ENCODE measurements around the gene TMEM200A.

TMEM200A gene

DNA sequence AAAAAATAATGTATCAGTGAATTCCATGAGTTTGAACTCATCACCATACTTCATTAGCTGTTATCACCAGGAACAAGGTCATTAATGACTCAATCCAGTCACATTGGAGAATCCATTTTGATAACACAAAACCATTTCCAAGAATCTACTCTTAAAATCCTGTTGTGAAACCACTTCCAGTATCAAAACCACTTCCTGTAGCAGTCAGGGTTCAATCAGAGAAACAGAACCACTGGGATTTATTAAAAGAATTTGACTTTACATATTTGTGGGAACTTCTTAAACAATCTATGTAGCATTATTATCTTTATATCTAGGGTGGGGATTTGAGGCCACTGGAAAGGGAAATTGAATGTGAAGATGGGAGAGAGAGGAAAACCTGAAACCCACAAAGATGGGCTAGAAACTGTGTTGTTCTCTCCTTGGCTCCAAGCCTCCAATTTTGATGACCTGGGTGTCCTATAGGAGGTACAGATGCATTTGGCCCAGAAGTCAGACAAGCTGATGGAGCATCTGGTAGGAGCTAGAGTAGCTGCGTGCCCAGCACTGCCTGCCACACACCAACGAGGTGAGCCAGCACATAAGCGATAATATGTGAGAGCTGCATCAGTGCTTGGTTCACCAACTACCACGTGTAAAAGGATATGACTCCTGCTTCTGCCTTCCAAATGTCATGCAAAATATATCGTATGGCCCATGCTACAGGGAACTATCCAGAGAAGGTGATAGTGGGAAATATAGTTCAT is 117.0 kb downstream of the TMEM200A start:
- Histone ChIP-seq H4K20me1 (ENCODE audit: low read depth, low read length) (no peaks in the 10 kb centered on the region), H3K9me3 (ENCODE audit: insufficient read depth, low read length) (no peaks in the 10 kb centered on the region), H3K9ac (ENCODE audit: low read length) (no peak overlapping the region), H3K4me3 (ENCODE audit: insufficient read depth, low read length, poor library complexity, severe bottlenecking) (no peak overlapping the region), H3K4me2 (ENCODE audit: low read depth, low read length, poor library complexity, severe bottlenecking) (no peak overlapping the region), H3K27ac (ENCODE audit: low read depth, low read length) (no peak overlapping the region), H3K27me3 (ENCODE audit: low read length) (no peaks in the 10 kb centered on the region), H3K9me2 (replicated peaks; ENCODE audit: insufficient read depth, low read length) (no peaks in the 10 kb centered on the region), H3F3A (ENCODE audit: insufficient read depth) (no peaks in the 10 kb centered on the region), H3K79me2 (ENCODE audit: insufficient read depth, low read length) (no peaks in the 10 kb centered on the region), H2AFZ (ENCODE audit: low read depth, low read length, severe bottlenecking) (no peak overlapping the region), H3K36me3 (ENCODE audit: low read length) (no peaks in the 10 kb centered on the region)
- TF ChIP-seq CTCF (IDR thresholded peaks at IDR 0.05; ENCODE audit: insufficient read depth, low read length, poor library complexity, severe bottlenecking) (no peak), EZH2phosphoT487 (conservative IDR thresholded peaks at IDR 0.05; ENCODE audit: low read length) (no peak)

GRCh38 chr6:130485870-130486269 is 120.1 kb downstream of the TMEM200A start:
- H2AFZ ChIP-seq (ENCODE audit: low read depth, low read length, severe bottlenecking), result no peak overlapping the region
- no peaks in the 10 kb centered on the region for H4K20me1 ChIP-seq (ENCODE audit: low read depth, low read length)
- H3K36me3 ChIP-seq (ENCODE audit: low read length), result no peaks in the 10 kb centered on the region
- H3K79me2 ChIP-seq (ENCODE audit: insufficient read depth, low read length), result no peaks in the 10 kb centered on the region
- H3K27ac ChIP-seq (ENCODE audit: low read depth, low read length), result no peak overlapping the region
- H3K9me2 ChIP-seq (replicated peaks; ENCODE audit: insufficient read depth, low read length), result no peaks in the 10 kb centered on the region
- H3K9me3 ChIP-seq (ENCODE audit: insufficient read depth, low read length), result no peaks in the 10 kb centered on the region
- no peak overlapping the region for H3K4me2 ChIP-seq (ENCODE audit: low read depth, low read length, poor library complexity, severe bottlenecking)
- H3F3A ChIP-seq (ENCODE audit: insufficient read depth), result no peaks in the 10 kb centered on the region
- H3K9ac ChIP-seq (ENCODE audit: low read length), result no peak overlapping the region
- H3K4me3 ChIP-seq (ENCODE audit: insufficient read depth, low read length, poor library complexity, severe bottlenecking), result no peak overlapping the region
- no peaks in the 10 kb centered on the region for H3K27me3 ChIP-seq (ENCODE audit: low read length)
- TF ChIP-seq CTCF (IDR thresholded peaks at IDR 0.05; ENCODE audit: insufficient read depth, low read length, poor library complexity, severe bottlenecking) (no peak), EZH2phosphoT487 (conservative IDR thresholded peaks at IDR 0.05; ENCODE audit: low read length) (no peak)

GRCh38 chr6:130486417-130486816 is 120.6 kb downstream of the TMEM200A start:
- no peaks in the 10 kb centered on the region for H4K20me1 ChIP-seq (ENCODE audit: low read depth, low read length)

DNA sequence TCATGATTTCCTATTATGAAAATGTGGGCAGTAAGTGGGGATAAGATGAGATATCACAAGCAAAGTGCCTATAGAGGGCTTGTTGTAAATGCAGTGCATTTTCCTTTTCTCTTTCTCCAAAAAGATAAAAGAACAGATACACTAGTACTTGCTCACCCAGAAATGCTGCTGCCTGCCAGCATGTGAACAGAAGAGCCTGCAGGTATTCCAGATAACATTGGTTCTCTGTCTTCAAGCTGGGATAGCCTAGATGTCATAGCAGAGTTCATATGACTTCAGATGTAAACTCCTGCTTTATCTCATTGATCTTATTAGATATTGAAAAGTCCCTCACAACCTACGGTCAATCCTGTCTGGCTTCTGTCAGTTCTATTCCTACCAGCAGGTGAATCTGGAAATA is 123.7 kb downstream of the TMEM200A start:
- Histone ChIP-seq H3K79me2 (ENCODE audit: insufficient read depth, low read length) (no peaks in the 10 kb centered on the region), H3K4me2 (ENCODE audit: low read depth, low read length, poor library complexity, severe bottlenecking) (no peak overlapping the region), H2AFZ (ENCODE audit: low read depth, low read length, severe bottlenecking) (no peak overlapping the region), H4K20me1 (ENCODE audit: low read depth, low read length) (no peaks in the 10 kb centered on the region), H3K4me3 (ENCODE audit: insufficient read depth, low read length, poor library complexity, severe bottlenecking) (no peak overlapping the region), H3K36me3 (ENCODE audit: low read length) (no peaks in the 10 kb centered on the region), H3F3A (ENCODE audit: insufficient read depth) (no peaks in the 10 kb centered on the region), H3K9ac (ENCODE audit: low read length) (no peak overlapping the region), H3K27ac (ENCODE audit: low read depth, low read length) (no peak overlapping the region), H3K27me3 (ENCODE audit: low read length) (no peaks in the 10 kb centered on the region), H3K9me2 (replicated peaks; ENCODE audit: insufficient read depth, low read length) (no peaks in the 10 kb centered on the region), H3K9me3 (ENCODE audit: insufficient read depth, low read length) (no peaks in the 10 kb centered on the region)
- TF ChIP-seq CTCF (IDR thresholded peaks at IDR 0.05; ENCODE audit: insufficient read depth, low read length, poor library complexity, severe bottlenecking) (no peak), EZH2phosphoT487 (conservative IDR thresholded peaks at IDR 0.05; ENCODE audit: low read length) (no peak)

More at GRCh38 chr6:130486417-130486816, 120.6 kb downstream of the TMEM200A start:
- Histone ChIP-seq H2AFZ (ENCODE audit: low read depth, low read length, severe bottlenecking) (no peak overlapping the region), H3K9me2 (replicated peaks; ENCODE audit: insufficient read depth, low read length) (no peaks in the 10 kb centered on the region), H3F3A (ENCODE audit: insufficient read depth) (no peaks in the 10 kb centered on the region), H3K4me3 (ENCODE audit: insufficient read depth, low read length, poor library complexity, severe bottlenecking) (no peak overlapping the region), H3K36me3 (ENCODE audit: low read length) (no peaks in the 10 kb centered on the region), H3K79me2 (ENCODE audit: insufficient read depth, low read length) (no peaks in the 10 kb centered on the region), H3K9me3 (ENCODE audit: insufficient read depth, low read length) (no peaks in the 10 kb centered on the region), H3K27ac (ENCODE audit: low read depth, low read length) (no peak overlapping the region), H3K27me3 (ENCODE audit: low read length) (no peaks in the 10 kb centered on the region), H3K4me2 (ENCODE audit: low read depth, low read length, poor library complexity, severe bottlenecking) (no peak overlapping the region), H3K9ac (ENCODE audit: low read length) (no peak overlapping the region)
- TF ChIP-seq EZH2phosphoT487 (conservative IDR thresholded peaks at IDR 0.05; ENCODE audit: low read length), result no peak
